GM10847 (cell line): ENCODE data around the gene SHTN1.

ENCODE experiments used
- POLR2A ChIP-seq: IDR thresholded peaks from 2 replicates; pipeline ENCODE4 v1.6.1; 2011; ENCODE audit not compliant: insufficient read length; ENCODE audit errors: extremely low read depth

SHTN1 gene

DNA sequence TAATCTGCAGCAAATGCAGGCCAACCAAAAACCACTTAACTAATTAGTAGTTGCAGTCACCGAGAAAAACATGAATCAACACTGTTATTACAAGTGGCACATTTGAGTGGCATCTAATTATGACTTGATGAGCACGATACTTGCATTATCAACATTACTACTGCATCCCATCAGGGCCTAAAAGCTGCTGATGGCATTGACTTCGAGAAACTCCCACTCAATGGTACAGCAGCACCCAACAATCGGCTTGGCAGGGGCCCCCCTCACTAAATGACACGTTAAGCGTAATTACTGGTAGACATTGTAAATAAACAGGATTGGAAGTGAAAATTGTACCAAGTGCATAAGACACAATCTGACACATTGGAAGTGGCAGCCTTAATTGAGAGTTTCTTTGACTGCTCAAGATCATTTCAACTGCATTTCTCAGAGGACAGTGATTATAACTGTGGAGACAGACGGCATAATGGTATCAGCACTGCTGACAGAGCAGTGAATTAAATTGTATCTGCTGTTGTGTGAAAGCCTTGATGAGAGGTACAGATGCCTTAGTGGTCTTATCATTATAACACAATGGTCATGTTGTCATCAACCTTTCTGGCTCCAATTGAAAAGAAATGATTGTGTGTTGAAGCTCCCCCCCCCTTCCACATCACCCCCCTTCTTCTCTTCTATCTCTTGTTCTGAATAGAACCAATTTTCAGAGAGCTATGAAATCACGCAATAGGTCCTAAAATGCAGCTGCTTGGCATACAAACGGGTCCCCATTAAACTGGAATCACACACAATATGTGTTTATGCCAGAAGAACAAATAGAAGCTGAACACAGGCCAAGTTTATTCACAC, 43.4 kb downstream of the SHTN1 start:
- TF ChIP-seq POLR2A: no peak

DNA sequence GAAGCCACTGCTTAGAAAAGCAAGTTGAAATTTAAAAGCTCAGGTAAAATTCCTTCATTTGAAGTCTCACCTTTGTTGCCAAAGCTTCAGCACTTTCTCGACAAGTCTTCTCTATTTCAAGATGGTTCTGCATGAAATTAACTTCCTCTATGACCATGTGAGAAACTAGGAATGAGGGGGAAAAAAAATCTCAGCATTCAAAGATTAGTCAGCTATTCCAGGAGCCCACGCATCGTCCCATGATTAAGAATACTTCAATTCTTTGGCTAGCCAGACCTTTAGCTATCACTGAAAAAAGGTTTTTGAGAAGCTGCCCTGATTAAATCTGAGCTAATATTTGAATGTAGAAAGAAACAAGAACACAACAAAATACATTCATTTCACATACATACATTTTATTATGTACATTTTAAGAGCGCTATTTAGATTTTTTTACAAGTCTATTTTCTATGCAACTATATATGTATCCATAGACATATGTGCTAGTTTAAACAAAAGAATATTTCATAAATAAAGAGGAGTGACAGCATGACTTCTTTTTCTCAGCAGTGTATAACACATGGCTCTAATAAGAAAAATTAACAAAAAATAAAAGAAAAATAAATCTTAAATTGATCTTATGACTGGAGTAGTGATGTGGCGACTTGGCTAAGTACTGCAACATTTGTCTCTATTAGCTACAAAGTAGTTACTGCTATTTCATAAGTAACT, 44.8 kb downstream of the SHTN1 start:
- no peak for TF ChIP-seq POLR2A

DNA sequence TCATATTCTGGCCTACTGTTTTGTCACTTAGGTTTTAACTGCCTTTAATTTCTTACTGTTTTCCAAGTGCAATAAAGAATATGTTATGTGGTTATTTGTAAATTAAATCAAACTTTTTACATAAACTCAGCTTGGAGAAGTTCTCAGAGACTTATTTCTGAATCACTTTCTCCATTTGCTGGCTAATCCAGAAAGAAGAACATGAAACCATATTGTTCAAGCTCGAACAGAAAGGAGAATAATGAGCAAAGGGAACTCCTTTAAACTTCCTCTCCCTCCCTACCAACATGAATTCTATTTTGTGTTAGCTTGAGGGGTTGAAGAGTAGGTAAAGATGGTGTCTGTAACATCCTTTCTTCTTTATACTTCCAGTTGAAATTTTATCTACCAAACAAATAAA, 52.3 kb downstream of the SHTN1 start:
- no peak for TF ChIP-seq POLR2A

DNA sequence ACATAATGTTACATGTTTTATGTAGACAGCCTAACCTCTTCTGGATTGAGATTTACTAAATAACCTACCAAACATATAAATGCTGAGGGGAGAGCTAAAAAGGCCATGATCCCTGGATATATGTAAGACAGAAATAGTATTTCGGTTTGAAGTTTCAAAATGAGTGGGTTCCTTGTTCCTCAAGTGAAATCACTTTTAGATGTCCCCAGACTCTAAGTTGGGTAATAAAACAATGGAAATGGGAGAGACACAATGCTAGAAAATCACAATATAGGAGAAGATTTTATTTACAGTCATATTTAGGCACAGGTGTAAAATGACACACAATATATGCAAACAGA, 56.5 kb downstream of the SHTN1 start:
- no peak for TF ChIP-seq POLR2A

DNA sequence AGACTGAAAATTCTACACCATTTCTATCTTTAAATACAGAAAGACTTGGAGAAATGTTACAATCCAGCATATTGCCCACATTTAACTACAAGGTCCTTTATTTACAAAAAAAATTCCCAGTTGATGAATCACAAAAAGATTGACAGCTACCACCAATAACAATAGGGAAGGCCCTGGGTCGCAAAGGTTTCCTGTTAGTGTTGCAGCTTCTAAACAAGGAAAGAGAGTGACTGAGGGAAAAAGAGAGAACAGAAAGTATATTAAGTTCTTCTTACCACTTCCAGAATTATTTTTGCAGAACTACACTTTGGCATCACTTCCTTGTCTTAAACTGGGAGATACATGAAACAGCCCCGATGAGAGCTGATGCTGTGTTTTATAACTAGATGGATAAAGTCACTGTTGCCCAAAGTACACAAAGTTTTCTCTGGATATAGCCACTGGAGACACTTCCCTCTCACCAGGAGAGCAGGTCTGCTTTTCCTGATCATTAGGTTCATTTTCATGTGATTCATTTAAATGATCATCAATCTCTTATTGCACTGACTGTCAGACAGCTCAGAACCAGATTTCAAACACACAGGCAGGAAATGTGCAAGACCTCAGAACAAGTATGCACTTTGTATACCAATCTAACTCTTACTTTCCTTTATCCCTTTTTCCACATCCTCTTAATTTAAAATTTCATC, 57.0 kb downstream of the SHTN1 start:
- TF ChIP-seq POLR2A: no peak

DNA sequence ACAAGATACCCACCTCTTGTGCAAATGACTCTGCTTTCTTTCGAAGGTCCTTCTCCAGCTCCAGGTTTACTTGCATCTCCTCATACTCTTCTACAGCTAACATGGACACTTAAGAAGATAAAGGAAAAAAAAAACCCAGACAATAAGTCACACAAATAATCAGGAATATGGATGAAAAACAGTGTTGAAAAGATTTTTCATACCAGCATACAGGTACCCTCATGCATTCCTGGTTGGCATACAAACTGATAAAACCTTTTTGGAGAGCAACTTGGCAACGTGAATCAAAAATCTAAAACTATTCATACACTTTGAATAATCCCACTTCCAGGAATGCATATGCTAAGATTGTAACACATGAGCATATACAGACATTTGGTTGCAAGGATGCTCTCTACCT, 60.1 kb downstream of the SHTN1 start:
- TF ChIP-seq POLR2A: no peak

DNA sequence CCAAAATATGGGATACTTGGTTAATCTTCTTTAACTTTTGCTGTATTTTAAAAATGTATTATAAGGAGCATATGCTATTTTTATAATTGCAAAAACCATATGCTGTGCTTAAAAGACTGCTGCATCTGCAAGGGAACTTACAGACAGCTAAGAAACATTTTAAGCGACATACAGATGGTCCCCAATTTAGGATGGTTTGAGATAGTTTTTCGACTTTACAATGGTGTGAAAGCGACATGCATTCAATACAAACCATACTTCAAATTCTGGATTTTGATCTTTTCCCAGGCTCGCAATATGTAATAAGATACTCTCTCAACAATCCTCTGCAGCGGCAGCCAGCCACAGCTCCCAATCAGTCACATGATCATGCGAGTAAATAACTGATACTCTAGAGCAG, 73.2 kb downstream of the SHTN1 start:
- TF ChIP-seq POLR2A: no peak

DNA sequence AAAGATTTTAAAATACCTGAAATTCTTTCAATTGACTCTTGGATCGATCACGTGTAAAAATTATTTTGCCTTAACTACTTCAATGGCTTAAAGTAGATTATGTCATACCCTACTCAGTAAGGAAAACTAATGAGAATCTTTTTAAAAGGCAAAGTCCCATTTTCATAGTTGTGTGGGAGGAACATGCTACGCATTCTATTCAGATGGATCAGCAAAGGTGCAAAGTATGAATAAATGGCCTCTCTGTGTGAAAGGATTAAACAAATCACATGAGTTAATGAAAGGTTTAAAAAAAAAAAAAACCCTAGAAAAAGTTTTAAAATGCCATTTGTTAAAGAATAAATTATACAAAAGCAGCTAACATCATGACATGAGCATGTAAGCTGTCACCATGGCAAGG, 78.6 kb downstream of the SHTN1 start:
- no peak for TF ChIP-seq POLR2A

DNA sequence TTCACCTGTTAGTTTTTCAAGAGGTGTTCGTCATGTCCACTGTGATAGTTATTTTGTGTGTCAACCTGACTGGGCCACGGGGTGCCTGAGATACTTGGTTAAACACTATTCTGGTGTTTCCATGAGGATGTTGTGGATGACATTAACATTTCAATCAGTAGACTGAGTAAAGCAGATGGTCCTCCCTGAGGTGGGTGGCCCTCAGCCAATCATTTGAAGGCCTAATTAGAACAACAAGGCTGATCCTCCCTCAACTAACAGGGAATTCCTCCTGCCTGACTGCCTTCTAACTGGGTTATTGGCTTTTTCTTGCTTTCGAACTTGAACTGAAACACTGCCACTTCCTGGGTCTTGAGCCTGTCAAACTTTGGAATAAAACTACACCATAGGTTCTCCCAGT, 79.9 kb downstream of the SHTN1 start:
- no peak for TF ChIP-seq POLR2A

DNA sequence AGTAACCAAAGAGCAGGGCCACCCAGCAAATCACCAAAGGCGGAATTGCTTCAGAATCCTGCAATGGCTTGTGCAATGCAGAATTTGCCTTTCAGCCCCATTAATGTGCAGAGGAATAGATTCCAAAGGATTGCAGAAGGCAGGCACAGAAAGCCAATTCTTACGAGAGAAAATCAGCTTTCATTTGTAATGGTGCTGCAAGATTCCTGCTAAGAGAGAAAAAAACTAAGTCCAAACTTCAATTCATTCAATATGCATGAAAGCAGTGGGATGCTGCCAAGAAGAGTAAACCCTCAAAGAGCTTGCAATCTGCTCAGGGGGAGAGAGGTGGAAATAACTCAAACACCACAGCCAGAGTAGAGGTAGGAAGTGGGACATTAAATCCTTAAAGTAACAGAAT, 85.3 kb downstream of the SHTN1 start:
- no peak for TF ChIP-seq POLR2A

DNA sequence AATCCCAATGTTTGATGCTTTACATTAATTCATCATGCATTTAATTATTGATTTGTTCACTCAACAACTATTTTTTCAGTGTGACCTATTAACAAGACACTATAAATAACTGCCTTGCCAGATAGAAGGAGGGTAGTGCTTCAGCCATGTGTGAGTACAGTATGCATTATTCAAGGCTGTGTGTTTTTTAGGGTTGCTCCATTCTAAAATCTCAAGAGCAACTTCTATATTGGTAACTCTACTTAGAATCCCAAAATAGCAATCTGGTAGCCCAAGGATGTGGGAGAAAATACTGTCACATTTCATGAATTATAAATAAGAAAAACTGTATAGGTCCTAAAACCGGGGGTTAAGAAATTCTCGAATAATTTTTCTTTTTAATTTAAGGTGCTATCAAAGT, 85.8 kb downstream of the SHTN1 start:
- no peak for TF ChIP-seq POLR2A

DNA sequence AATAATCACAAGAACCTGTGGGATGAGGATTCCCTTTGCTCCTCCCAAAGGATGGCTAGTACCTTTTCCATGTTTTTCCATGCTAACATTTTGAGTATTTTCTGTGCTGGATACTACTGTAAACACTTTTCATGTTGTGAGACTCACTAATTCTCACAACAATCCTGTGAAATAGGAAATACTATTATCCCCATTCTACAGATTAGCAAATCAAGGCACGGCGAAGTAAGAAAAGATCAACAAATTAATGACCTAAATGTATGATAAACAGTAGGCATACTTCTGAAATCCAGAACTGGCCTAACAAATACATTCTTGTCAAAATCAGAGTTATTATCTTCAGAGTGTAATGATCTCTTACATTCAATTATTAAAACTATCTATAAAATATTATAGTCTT, 86.4 kb downstream of the SHTN1 start:
- no peak for TF ChIP-seq POLR2A

DNA sequence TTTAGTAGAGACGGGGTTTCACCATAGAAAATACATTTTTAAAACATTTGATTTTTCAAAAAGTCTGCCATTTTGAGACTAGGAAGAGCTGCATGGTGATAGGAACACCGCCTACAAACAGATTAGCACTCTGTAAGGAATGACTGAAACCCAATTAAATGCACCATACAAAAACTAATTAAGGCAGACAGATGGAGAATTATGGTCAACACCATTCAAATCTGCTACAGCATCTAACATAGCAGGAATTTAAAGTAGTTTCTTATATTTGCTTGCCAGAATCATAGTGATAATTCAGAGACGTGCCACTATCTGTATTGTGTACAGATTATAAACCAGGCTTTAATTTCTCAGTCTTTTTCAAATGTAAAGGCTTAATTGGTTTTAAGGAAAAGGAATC, 87.5 kb downstream of the SHTN1 start:
- no peak for TF ChIP-seq POLR2A

DNA sequence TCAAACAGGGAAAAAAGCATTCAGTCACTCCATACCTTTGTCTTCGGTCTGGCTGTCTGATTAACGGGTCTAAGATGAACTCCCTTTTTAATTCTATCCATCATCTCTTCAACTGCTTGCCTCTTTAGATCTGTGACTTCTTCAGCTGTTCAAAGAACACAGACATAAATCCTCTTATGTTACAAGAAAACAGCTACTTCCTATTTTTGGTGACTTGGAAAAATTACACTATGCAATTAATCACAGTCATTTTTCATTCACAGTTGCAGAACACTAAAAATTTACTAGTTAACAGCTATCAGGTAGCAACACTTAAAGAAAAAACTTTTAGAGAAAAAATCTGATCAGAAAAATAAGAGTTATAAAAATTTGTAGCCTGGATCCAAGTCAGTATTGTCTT, 89.6 kb downstream of the SHTN1 start:
- no peak for TF ChIP-seq POLR2A

DNA sequence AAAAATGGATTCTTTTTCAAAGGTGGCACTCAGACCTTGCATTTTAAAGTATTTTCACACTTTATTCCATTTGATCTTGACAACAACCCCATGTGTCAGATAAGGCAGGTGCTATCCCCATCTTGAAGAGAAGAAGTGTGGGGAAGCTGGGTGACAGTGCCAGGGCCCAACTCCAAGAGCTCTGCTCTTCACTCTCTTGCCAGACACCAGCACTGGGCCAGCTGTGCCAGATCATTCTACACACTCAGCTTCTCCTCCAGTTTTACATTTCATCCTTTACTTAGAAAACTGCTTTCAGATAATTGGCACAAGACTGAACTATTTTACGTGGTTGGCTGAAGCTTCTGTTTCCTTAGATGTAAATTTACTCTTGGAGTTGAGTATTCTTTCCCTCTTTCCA, 91.3 kb downstream of the SHTN1 start:
- TF ChIP-seq POLR2A: no peak

DNA sequence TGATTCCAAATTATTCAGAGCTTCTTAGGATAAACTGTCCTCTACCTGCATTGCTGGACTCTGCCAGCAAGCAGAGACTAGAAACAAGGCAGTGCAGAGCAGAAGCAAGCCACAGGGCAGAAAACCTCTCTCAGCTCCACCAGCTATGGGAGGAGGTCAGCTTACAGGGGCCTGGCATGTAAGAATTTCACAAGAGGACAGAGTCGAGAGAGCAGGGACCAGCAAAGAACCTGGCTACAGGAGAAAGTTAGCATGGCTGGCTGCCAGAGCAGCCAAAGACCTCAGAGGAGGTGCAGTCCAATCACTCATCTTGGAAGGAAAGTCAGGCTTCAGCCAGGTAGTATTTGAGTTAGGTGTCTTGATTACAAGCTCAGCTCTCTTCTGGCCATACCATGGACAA, 92.8 kb downstream of the SHTN1 start:
- TF ChIP-seq POLR2A: no peak
